ENCODE measurements around the gene PPIB.

- TF ChIP-seq MYC (IDR thresholded peaks at IDR 0.05; ENCODE audit: low read depth, low read length) (no peak), MYC (CRISPR knock-in tag; IDR thresholded peaks at IDR 0.05; ENCODE audit: borderline replicate concordance, low read depth) (no peak), ATF2 (CRISPR knock-in tag; IDR thresholded peaks at IDR 0.05) (no peak), RCOR1 (IDR thresholded peaks at IDR 0.05; ENCODE audit: borderline replicate concordance in 1 of 2, low read depth in 2 of 2, low read length in 2 of 2) (no peak), CTCF (IDR thresholded peaks at IDR 0.05 in 2 of 3, conservative IDR thresholded peaks at IDR 0.05 in 1 of 3; ENCODE audit: insufficient read depth in 2 of 3, low read depth in 1 of 3, low read length in 3 of 3) (no peak), JUN (IDR thresholded peaks at IDR 0.05; ENCODE audit: borderline replicate concordance, low read depth, low read length) (no peak), JUN (CRISPR knock-in tag; IDR thresholded peaks at IDR 0.05; ENCODE audit: borderline replicate concordance) (no peak), EP300 (IDR thresholded peaks at IDR 0.05; ENCODE audit: low read length) (no peak), SIN3A (IDR thresholded peaks at IDR 0.05; ENCODE audit: borderline replicate concordance in 2 of 2, control insufficient read depth in 1 of 2, low read depth in 2 of 2, low read length in 2 of 2) (no peak), MEIS2 (IDR thresholded peaks at IDR 0.05; ENCODE audit: partially characterized antibody) (no peak), HCFC1 (IDR thresholded peaks at IDR 0.05; ENCODE audit: low read depth, low read length) (no peak), SRF (CRISPR knock-in tag; IDR thresholded peaks at IDR 0.05) (no peak), POLR2A (conservative IDR thresholded peaks at IDR 0.05) (no peak), CUX1 (CRISPR knock-in tag; IDR thresholded peaks at IDR 0.05) (no peak), TAF1 (IDR thresholded peaks at IDR 0.05; ENCODE audit: control insufficient read depth, extremely low read depth, insufficient read depth, low read length, severe bottlenecking) (no peak)
Measured at GRCh38 chr15:64121614-64122013, 41.2 kb downstream of the PPIB start.

All from K562 (cell line).